ENCODE results near the gene SDSL.

DNA sequence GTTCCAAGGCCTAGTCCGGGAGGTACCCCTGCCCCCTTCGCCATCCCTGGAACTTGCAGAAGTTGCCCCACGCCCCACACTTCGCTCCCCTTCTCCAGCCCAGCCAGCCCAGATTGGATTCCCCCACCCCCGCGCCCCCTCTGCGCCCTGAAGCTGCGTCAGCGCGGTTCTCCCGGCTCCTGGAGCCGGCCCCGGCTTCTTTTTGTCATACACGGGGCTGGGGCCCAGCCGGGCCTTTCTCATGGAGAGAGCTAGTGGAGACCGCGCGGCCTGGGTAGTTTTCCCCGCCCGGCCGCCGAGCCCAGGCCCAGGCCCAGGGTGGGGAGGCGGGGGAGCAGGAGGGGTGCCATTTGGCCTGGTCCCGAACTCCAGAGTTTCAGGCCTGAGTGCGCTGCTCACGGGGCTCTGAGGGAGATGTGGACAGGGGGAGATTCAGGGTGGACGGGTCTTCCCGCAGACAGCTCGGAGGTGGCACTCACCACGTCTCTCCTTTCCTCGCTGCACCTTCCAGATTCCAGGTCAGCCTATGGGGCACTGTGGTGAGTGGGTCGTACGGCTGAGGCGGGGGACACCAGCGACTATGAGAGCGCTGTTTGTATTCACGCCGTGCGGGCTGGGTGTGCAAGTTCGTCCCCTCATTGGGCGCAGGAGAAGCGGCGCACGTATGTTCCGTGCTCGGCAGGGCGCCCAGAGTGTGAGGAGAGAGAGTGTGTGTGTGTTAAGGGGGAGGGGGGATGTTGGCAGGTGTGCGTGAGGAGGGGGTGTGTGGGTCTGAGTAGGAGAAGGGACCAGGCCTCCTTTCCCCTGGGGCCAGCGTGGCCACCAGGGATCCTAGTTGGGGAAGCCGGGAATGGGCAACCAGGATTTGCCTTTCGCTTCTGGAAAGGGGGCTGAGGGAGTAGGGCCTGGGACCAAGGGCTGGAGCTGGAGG, 50.3 kb downstream of the SDSL start:
- TF ChIP-seq, protein P1, sequence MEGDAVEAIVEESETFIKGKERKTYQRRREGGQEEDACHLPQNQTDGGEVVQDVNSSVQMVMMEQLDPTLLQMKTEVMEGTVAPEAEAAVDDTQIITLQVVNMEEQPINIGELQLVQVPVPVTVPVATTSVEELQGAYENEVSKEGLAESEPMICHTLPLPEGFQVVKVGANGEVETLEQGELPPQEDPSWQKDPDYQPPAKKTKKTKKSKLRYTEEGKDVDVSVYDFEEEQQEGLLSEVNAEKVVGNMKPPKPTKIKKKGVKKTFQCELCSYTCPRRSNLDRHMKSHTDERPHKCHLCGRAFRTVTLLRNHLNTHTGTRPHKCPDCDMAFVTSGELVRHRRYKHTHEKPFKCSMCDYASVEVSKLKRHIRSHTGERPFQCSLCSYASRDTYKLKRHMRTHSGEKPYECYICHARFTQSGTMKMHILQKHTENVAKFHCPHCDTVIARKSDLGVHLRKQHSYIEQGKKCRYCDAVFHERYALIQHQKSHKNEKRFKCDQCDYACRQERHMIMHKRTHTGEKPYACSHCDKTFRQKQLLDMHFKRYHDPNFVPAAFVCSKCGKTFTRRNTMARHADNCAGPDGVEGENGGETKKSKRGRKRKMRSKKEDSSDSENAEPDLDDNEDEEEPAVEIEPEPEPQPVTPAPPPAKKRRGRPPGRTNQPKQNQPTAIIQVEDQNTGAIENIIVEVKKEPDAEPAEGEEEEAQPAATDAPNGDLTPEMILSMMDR (IDR thresholded peaks at IDR 0.05) = no peak
- TF ChIP-seq POLR2A (IDR thresholded peaks at IDR 0.05) = no peak
